Loucy (cell line): Measurements from ENCODE around the gene ELAC1.

Source experiments
- CTCF ChIP-seq: fragments of 200-600 bp; sonication (generic); conservative IDR thresholded peaks from 2 replicates; pipeline ENCODE4 v1.5.1; 2014; ENCODE audit warnings: mild to moderate bottlenecking, antibody characterized with exemption, low read length
- EZH2phosphoT487 ChIP-seq: fragments of 200-600 bp; IDR thresholded peaks from 2 replicates; pipeline ENCODE4 v1.6.1; 2018; ENCODE audit warnings: antibody characterized with exemption, mild to moderate bottlenecking, moderate library complexity, borderline replicate concordance

GRCh38 chr18:51025512-51025911, 57.7 kb downstream of the ELAC1 start:
- TF ChIP-seq CTCF (no peak), EZH2phosphoT487 (no peak)
